GM12892 (cell line): ENCODE measurements around the gene SLC6A6.

ENCODE experiments used
- POLR2A ChIP-seq: IDR thresholded peaks from 2 replicates; pipeline ENCODE4 v1.6.1; 2011; ENCODE audit warnings: low read depth, low read length, control low read depth
- POLR2AphosphoS5 ChIP-seq: IDR thresholded peaks from 2 replicates; pipeline ENCODE4 v1.6.1; 2011; ENCODE audit warnings: low read depth, low read length, control low read depth
- TAF1 ChIP-seq: IDR thresholded peaks from 2 replicates; pipeline ENCODE4 v1.6.1; 2011; ENCODE audit warnings: low read depth, mild to moderate bottlenecking, control low read depth, low read length, borderline replicate concordance

- TF ChIP-seq TAF1 (no peak), POLR2A (no peak), POLR2AphosphoS5 (no peak)
These were observed 109.3 kb downstream of the SLC6A6 start for GRCh38 chr3:14511623-14512280.
